ENCODE data around the gene EYA2. TPM values are rescaled to one million over a fixed set of nuclear protein-coding genes. Genes with fewer than 3 reads are reported as not detected.
A peak's percentile ranks its signal among the peaks of the same experiment; 100 is the strongest.

The EYA2 gene
- total and polyA plus RNA-seq, 2 experiments from 2014 or later = 0.18 TPM; not detected in 1

DNA sequence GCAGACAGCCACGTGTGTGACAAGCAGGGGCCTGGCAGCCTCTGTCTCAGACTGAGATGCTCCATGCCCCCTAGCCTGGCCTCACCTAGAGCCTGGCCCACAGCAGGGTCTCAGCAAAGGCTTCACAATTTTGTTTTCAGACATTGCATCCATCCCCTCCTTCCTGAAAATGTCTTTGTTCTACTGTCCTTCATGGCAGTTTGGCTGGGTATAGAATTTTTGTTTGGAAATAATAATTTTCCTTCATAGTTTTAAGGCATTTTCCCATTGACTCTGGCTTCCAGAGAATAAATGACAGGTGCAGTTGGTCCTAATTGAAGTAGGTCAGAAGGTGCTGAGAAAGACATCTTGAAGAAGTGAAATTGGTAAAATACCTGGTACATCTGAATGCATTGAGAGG, 216.2 kb downstream of the EYA2 start:
- Histone ChIP-seq H3K4me1 (ENCODE audit: insufficient read depth) (no peaks in the 10 kb centered on the region), H3K27ac (no peak overlapping the region), H3K36me3 (ENCODE audit: low read depth) (no peaks in the 10 kb centered on the region), H3K9ac (no peak overlapping the region), H2AFZ (no peak overlapping the region), H3K79me2 (ENCODE audit: insufficient read depth) (no peaks in the 10 kb centered on the region), H3K27me3 (replicated peaks; ENCODE audit: insufficient read depth) (no peaks in the 10 kb centered on the region), H3K9me2 (ENCODE audit: insufficient read depth) (no peaks in the 10 kb centered on the region), H3F3A (ENCODE audit: insufficient read depth) (no peaks in the 10 kb centered on the region; the same call in 1 of the 2 replicates), H3K9me3 (ENCODE audit: low read depth) (no peaks in the 10 kb centered on the region), H3K4me3 (no peak overlapping the region), H3K4me2 (ENCODE audit: unreplicated experiment) (no peak overlapping the region), H4K20me1 (ENCODE audit: insufficient read depth) (no peaks in the 10 kb centered on the region)
- no peak for DNase-seq
- WGBS, 2 experiments (ENCODE audit: low coverage in 1 of 2, low lambda C conversion rate in 2 of 2, missing lambda C conversion rate in 2 of 2) = 0 to 45% methylated on average over 1 of the region's 1 CpG
- in situ Hi-C loops (cut with MboI) = no loop called here
- no peak for TF ChIP-seq EZH2 (IDR thresholded peaks at IDR 0.05; ENCODE audit: insufficient read depth, poor library complexity, severe bottlenecking)
- TF ChIP-seq EZH2phosphoT487 (IDR thresholded peaks at IDR 0.05; ENCODE audit: insufficient read depth, low read depth) = no peak

DNA sequence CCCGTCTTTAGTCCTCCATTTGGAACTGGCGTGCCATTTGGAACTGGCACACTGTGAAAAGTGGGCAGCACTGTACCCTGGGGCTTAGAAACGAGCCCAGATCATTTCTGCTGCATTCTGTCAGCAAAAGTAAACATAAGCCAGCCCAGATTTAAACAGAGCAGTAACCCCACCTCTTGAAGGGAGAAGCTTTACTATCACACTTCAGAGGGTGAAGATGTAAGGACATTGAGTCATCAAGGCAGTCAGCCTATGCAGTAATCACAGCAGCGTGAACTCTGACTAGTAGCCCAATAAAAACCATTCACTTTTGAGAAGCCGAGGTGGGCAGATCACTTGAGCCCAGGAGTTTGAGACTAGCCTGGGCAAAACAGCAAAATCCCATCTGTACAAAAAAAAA, 216.9 kb downstream of the EYA2 start:
- no peaks in the 10 kb centered on the region for H4K20me1 ChIP-seq (ENCODE audit: insufficient read depth)
- no peak overlapping the region for H3K4me3 ChIP-seq
- no peak overlapping the region for H3K27ac ChIP-seq
- no peak overlapping the region for H3K4me2 ChIP-seq (ENCODE audit: unreplicated experiment)
- no peak for TF ChIP-seq EZH2 (IDR thresholded peaks at IDR 0.05; ENCODE audit: insufficient read depth, poor library complexity, severe bottlenecking)
- TF ChIP-seq EZH2phosphoT487 (IDR thresholded peaks at IDR 0.05; ENCODE audit: insufficient read depth, low read depth) = no peak
- H2AFZ ChIP-seq = no peak overlapping the region
- no peak for DNase-seq
- H3F3A ChIP-seq (ENCODE audit: insufficient read depth) = no peaks in the 10 kb centered on the region; the same call in 1 of the 2 replicates
- no peaks in the 10 kb centered on the region for H3K36me3 ChIP-seq (ENCODE audit: low read depth)
- no peaks in the 10 kb centered on the region for H3K9me2 ChIP-seq (ENCODE audit: insufficient read depth)
- H3K4me1 ChIP-seq (ENCODE audit: insufficient read depth) = no peaks in the 10 kb centered on the region
- H3K9me3 ChIP-seq (ENCODE audit: low read depth) = no peaks in the 10 kb centered on the region
- 55 to 57% methylated on average over 5 of the region's 5 CpGs for WGBS, 2 experiments (ENCODE audit: low coverage in 1 of 2, low lambda C conversion rate in 2 of 2, missing lambda C conversion rate in 2 of 2)
- in situ Hi-C loops (cut with MboI) = no loop called here
- H3K27me3 ChIP-seq (replicated peaks; ENCODE audit: insufficient read depth) = no peaks in the 10 kb centered on the region
- H3K79me2 ChIP-seq (ENCODE audit: insufficient read depth) = no peaks in the 10 kb centered on the region
- H3K9ac ChIP-seq = no peak overlapping the region

- peaks cover 7% of the 10 kb centered on the region; the same call in 1 of the 2 replicates for H3F3A ChIP-seq (ENCODE audit: insufficient read depth)
- H3K27ac ChIP-seq = no peak overlapping the region
- H3K9ac ChIP-seq = no peak overlapping the region
Observed at GRCh38 chr20:47113362-47114109, 218.9 kb downstream of the EYA2 start.

DNA sequence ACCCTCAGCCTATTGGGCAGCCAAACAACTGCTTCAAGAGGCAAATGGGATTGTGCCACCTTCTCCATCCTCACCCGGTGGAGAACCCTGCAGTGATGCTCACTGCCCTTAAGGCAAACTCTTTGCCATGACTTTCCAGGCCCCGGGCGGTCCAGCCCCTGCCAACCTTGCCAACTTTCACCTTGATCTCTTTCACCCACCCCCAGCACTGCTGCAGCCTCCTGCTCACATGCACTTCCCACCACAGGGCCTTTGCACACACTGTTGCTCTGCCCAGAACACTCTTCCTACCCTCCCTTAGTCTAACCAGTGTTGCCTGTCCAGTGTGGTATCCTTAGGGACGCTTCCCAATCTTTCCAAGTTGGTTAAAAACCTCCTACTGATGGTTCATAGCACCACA, 221.1 kb downstream of the EYA2 start:
- Histone ChIP-seq H3K9me3 (ENCODE audit: low read depth) (no peaks in the 10 kb centered on the region), H3K27ac (no peak overlapping the region), H3F3A (ENCODE audit: insufficient read depth) (peaks cover 7% of the 10 kb centered on the region; the same call in 1 of the 2 replicates), H2AFZ (no peak overlapping the region), H3K9me2 (ENCODE audit: insufficient read depth) (no peaks in the 10 kb centered on the region), H3K79me2 (ENCODE audit: insufficient read depth) (no peaks in the 10 kb centered on the region), H3K4me3 (no peak overlapping the region), H3K4me1 (ENCODE audit: insufficient read depth) (peaks cover 6% of the 10 kb centered on the region; the same call in 1 of the 2 replicates), H3K27me3 (replicated peaks; ENCODE audit: insufficient read depth) (no peaks in the 10 kb centered on the region), H4K20me1 (ENCODE audit: insufficient read depth) (no peaks in the 10 kb centered on the region), H3K9ac (no peak overlapping the region), H3K36me3 (ENCODE audit: low read depth) (no peaks in the 10 kb centered on the region), H3K4me2 (ENCODE audit: unreplicated experiment) (no peak overlapping the region)
- TF ChIP-seq EZH2 (IDR thresholded peaks at IDR 0.05; ENCODE audit: insufficient read depth, poor library complexity, severe bottlenecking) = no peak
- TF ChIP-seq EZH2phosphoT487 (IDR thresholded peaks at IDR 0.05; ENCODE audit: insufficient read depth, low read depth) = no peak
- WGBS, 2 experiments (ENCODE audit: low coverage in 1 of 2, low lambda C conversion rate in 2 of 2, missing lambda C conversion rate in 2 of 2) = 91 to 92% methylated on average over 4 of the region's 4 CpGs
- in situ Hi-C loops (cut with MboI) = no loop called here
- no peak for DNase-seq

More at GRCh38 chr20:47113362-47114109, 218.9 kb downstream of the EYA2 start:
- no peaks in the 10 kb centered on the region for H4K20me1 ChIP-seq (ENCODE audit: insufficient read depth)
- no peak overlapping the region for H3K4me2 ChIP-seq (ENCODE audit: unreplicated experiment)
- peaks cover 6% of the 10 kb centered on the region; the same call in 1 of the 2 replicates for H3K4me1 ChIP-seq (ENCODE audit: insufficient read depth)
- DNase-seq = peak; percentile 51
- H3K79me2 ChIP-seq (ENCODE audit: insufficient read depth) = no peaks in the 10 kb centered on the region
- no peaks in the 10 kb centered on the region for H3K9me2 ChIP-seq (ENCODE audit: insufficient read depth)
- TF ChIP-seq EZH2phosphoT487 (IDR thresholded peaks at IDR 0.05; ENCODE audit: insufficient read depth, low read depth) = no peak
- no peak for TF ChIP-seq EZH2 (IDR thresholded peaks at IDR 0.05; ENCODE audit: insufficient read depth, poor library complexity, severe bottlenecking)
- in situ Hi-C loops (cut with MboI) = no loop called here
- WGBS, 2 experiments (ENCODE audit: low coverage in 1 of 2, low lambda C conversion rate in 2 of 2, missing lambda C conversion rate in 2 of 2) = 64 to 66% methylated on average over 5 of the region's 5 CpGs
- no peak overlapping the region for H2AFZ ChIP-seq
- H3K27me3 ChIP-seq (replicated peaks; ENCODE audit: insufficient read depth) = no peaks in the 10 kb centered on the region
- no peak overlapping the region for H3K4me3 ChIP-seq
- H3K9me3 ChIP-seq (ENCODE audit: low read depth) = no peaks in the 10 kb centered on the region
- H3K36me3 ChIP-seq (ENCODE audit: low read depth) = no peaks in the 10 kb centered on the region

All from GM23248 (cell line).